Renal cortex interstitium (tissue), 11 donors: ENCODE results near the gene PRKAG2. TPM values are rescaled to one million over a fixed set of nuclear protein-coding genes. Genes with fewer than 3 reads are reported as not detected.

ENCODE experiments used
- DNase-seq, 11 donors: peaks; one replicate each; pipeline ENCODE4 v3.0.0-alpha.2; 2013; ENCODE audit warnings: low read depth in 9 of 11, low spot score in 4 of 11; ENCODE audit errors: extremely low read depth in 1 of 11
- polyA plus RNA-seq, 3 donors: library from polyadenylated mRNA; unstranded; fragments of 120-200 nt; gene quantifications; one replicate each; pipeline ENCODE4 v1.2.1, GENCODE V29; 2013; ENCODE audit not compliant: insufficient read length in 3 of 3

Gene PRKAG2
- polyA plus RNA-seq, 3 donors, result 25.8 to 59.8 (median 37.8) TPM

GRCh38 chr7:151871189-151871735 is 5.7 kb downstream of the PRKAG2 start:
- DNase-seq, result no peak

- peak in 1 of 11 donors; percentile 29 for DNase-seq
These were observed 6.7 kb downstream of the PRKAG2 start for GRCh38 chr7:151869968-151870918.

- no peak for DNase-seq
These were observed 7.5 kb downstream of the PRKAG2 start for GRCh38 chr7:151869455-151869854.

GRCh38 chr7:151869109-151869428 is 7.8 kb downstream of the PRKAG2 start:
- DNase-seq, result no peak

- DNase-seq, result peak in 1 of 11 donors; percentile 21
These were observed 8.4 kb downstream of the PRKAG2 start for GRCh38 chr7:151868396-151869108.

- peak in 1 of 11 donors; percentile 18 for DNase-seq
These were observed 9.0 kb downstream of the PRKAG2 start for GRCh38 chr7:151867912-151868311.

- DNase-seq, result no peak
These were observed 9.9 kb downstream of the PRKAG2 start for GRCh38 chr7:151866761-151867655.

- DNase-seq, result no peak
These were observed 10.9 kb downstream of the PRKAG2 start for GRCh38 chr7:151866028-151866427.

GRCh38 chr7:151865070-151865670 is 11.7 kb downstream of the PRKAG2 start:
- no peak for DNase-seq

GRCh38 chr7:151864561-151864960 is 12.4 kb downstream of the PRKAG2 start:
- no peak for DNase-seq

GRCh38 chr7:151864081-151864480 is 12.8 kb downstream of the PRKAG2 start:
- DNase-seq, result no peak

- DNase-seq, result no peak
These were observed 13.4 kb downstream of the PRKAG2 start for GRCh38 chr7:151863386-151864079.

GRCh38 chr7:151862606-151863381 is 14.1 kb downstream of the PRKAG2 start:
- no peak for DNase-seq

GRCh38 chr7:151861881-151862280 is 15.0 kb downstream of the PRKAG2 start:
- DNase-seq, result no peak

GRCh38 chr7:151860771-151861170 is 16.1 kb downstream of the PRKAG2 start:
- no peak for DNase-seq

- DNase-seq, result no peak
These were observed 16.8 kb downstream of the PRKAG2 start for GRCh38 chr7:151859948-151860685.
